Adrenal gland (tissue), 5 donors: ENCODE measurements around the gene PIK3R3.

ENCODE experiments used
- POLR2A ChIP-seq, 2 donors: fragments of 450-650 bp; IDR thresholded peaks; one replicate each; pipeline ENCODE4 v1.6.1; 2017; ENCODE audit warnings: antibody characterized with exemption in 2 of 2, mild to moderate bottlenecking in 2 of 2, moderate library complexity in 1 of 2
- TF ChIP-seq, protein P1 (sequence below), 6 experiments: fragments of 450-650 bp in 4 of 6; fragments of 200-600 bp in 2 of 6; sonication (generic) in 1 of 6; IDR thresholded peaks; 1 replicate in 5 of 6; 2 replicates in 1 of 6; pipeline versions ENCODE4 v1.5.1 to v1.8.0; 2016 to 2021; ENCODE audit warnings: antibody characterized with exemption in 6 of 6, mild to moderate bottlenecking in 2 of 6, moderate library complexity in 1 of 6
- donor health status: DM: no; HTN: no; CAD: no.

DNA sequence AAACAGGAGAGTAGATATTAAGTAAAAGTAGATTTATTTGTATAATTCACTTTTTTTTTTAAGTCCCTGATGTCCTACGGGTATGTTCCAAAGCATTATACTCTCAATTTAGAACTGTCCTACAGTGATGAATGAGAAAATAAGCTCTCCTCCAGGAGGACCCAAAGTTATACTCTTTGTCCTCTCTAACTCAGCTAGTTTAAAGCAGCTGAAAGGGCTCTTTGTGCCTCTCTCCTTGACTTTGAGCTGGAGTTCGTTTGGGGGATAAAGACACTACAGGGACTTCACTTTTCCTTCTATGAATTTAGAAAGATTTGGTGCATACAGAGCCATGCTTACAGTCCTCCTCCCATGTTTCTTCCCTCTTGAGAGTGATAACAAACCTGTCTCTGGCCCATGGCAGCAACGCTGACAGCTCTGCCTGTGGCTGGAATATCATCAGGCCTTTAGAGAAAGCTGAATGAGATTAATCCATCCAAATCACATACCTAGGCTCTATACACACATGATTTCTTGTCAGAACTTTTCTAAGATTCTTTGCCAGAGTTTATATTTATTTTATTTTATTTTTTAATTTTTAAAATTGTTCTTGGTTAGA lies 134.3 kb downstream of the PIK3R3 start:
- TF ChIP-seq, protein P1, sequence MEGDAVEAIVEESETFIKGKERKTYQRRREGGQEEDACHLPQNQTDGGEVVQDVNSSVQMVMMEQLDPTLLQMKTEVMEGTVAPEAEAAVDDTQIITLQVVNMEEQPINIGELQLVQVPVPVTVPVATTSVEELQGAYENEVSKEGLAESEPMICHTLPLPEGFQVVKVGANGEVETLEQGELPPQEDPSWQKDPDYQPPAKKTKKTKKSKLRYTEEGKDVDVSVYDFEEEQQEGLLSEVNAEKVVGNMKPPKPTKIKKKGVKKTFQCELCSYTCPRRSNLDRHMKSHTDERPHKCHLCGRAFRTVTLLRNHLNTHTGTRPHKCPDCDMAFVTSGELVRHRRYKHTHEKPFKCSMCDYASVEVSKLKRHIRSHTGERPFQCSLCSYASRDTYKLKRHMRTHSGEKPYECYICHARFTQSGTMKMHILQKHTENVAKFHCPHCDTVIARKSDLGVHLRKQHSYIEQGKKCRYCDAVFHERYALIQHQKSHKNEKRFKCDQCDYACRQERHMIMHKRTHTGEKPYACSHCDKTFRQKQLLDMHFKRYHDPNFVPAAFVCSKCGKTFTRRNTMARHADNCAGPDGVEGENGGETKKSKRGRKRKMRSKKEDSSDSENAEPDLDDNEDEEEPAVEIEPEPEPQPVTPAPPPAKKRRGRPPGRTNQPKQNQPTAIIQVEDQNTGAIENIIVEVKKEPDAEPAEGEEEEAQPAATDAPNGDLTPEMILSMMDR (IDR thresholded peaks at IDR 0.05), result no peak
- TF ChIP-seq POLR2A (IDR thresholded peaks at IDR 0.05), result no peak
